MCF 10A (cell line): Measurements from ENCODE around the gene LMAN2L. TPM values are rescaled to one million over a fixed set of nuclear protein-coding genes. Genes with fewer than 3 reads are reported as not detected.

Experiments
- BruUV-seq: library from RNA; stranded (reverse); fragments of 400-500 nt; replicated peaks from 2 replicates; lab custom pipeline; 2021; lab: Mats Ljungman, UMichigan
- CTCF ChIA-PET: fragments of 300-600 bp; sonication (Branson Sonifier 250); formaldehyde crosslinking; extraction: SDS; loops from one replicate; lab custom pipeline; 2021; ENCODE audit warnings: antibody characterized with exemption, inconsistent platforms; lab: Yijun Ruan, JAX
- POLR2A ChIA-PET: fragments of 300-600, 350-650 bp; sonication (Branson Sonifier 250); formaldehyde crosslinking; extraction: SDS; loops from one replicate; lab custom pipeline; 2020; ENCODE audit warnings: antibody characterized with exemption, inconsistent platforms; lab: Yijun Ruan, JAX
- DNase-seq: peaks from one replicate; pipeline ENCODE4 v3.0.0-alpha.2; 2018; ENCODE audit not compliant: unreplicated experiment
- H3K27ac Mint-ChIP-seq: one replicate; pipeline ENCODE4 v1.8.0; 2022; ENCODE audit warnings: mild to moderate bottlenecking, low read depth, mixed read lengths; ENCODE audit not compliant: unreplicated experiment
- H3K27me3 Mint-ChIP-seq: one replicate; pipeline ENCODE4 v1.8.0; 2022; ENCODE audit warnings: mixed read lengths; ENCODE audit not compliant: insufficient read depth, unreplicated experiment
- H3K36me3 Mint-ChIP-seq: one replicate; pipeline ENCODE4 v1.8.0; 2022; ENCODE audit warnings: mild to moderate bottlenecking, moderate library complexity, mixed read lengths; ENCODE audit not compliant: insufficient read depth, unreplicated experiment
- H3K4me1 Mint-ChIP-seq: one replicate; pipeline ENCODE4 v1.8.0; 2022; ENCODE audit warnings: mixed read lengths; ENCODE audit not compliant: insufficient read depth, unreplicated experiment
- H3K4me3 Mint-ChIP-seq: one replicate; pipeline ENCODE4 v1.8.0; 2022; ENCODE audit warnings: mild to moderate bottlenecking, moderate library complexity, mixed read lengths; ENCODE audit not compliant: unreplicated experiment
- H3K9me3 Mint-ChIP-seq: one replicate; pipeline ENCODE4 v1.8.0; 2022; ENCODE audit warnings: mixed read lengths; ENCODE audit not compliant: unreplicated experiment
- intact Hi-C: fragments of 100-400 bp; cut with micrococcal nuclease; formaldehyde crosslinking; loops from 2 replicates; pipeline ENCODE4 v1.14.1; 2022
- total RNA-seq: library from RNA; stranded (reverse); gene quantifications from 2 replicates; pipeline ENCODE4 v1.2.3, GENCODE V29; 2022
- TF ChIP-seq, protein P1 (sequence below): fragments of 200-600 bp; IDR thresholded peaks from one replicate; pipeline ENCODE4 v1.8.0; 2022; ENCODE audit warnings: antibody characterized with exemption, mild to moderate bottlenecking; ENCODE audit not compliant: unreplicated experiment

The LMAN2L gene
- total RNA-seq, 1 experiment from 2014 or later = 6.5 TPM

DNA sequence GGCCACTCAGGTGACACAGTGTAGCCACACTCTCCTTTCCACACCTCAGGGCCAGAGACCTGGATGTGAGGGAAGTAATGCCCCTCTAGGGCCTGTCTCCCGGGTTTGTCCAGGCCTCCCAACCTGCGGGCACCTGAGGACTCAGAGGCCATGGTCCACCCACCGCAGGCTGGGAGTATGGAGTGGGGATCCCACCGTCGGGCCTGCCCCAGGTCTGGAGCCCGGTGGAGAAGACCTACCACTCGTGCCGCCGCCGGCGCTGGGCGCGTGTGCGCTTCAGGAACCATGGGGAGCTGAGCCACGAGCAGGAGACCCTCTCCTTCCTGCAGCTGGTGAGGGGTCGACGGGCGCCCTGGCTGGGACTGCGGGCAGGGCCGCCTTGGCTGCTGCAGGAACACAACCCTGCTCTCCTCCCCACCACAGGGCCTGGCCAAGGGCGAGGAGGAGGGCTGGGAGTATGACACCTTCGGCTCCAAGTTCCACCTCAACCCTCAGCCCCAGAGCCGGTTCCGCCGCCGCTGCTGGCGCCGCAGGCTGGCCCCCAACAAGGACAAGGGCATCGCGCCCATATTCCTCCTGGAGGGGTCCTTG is 48.7 kb downstream of the LMAN2L start:
- DNase-seq = no peak

DNA sequence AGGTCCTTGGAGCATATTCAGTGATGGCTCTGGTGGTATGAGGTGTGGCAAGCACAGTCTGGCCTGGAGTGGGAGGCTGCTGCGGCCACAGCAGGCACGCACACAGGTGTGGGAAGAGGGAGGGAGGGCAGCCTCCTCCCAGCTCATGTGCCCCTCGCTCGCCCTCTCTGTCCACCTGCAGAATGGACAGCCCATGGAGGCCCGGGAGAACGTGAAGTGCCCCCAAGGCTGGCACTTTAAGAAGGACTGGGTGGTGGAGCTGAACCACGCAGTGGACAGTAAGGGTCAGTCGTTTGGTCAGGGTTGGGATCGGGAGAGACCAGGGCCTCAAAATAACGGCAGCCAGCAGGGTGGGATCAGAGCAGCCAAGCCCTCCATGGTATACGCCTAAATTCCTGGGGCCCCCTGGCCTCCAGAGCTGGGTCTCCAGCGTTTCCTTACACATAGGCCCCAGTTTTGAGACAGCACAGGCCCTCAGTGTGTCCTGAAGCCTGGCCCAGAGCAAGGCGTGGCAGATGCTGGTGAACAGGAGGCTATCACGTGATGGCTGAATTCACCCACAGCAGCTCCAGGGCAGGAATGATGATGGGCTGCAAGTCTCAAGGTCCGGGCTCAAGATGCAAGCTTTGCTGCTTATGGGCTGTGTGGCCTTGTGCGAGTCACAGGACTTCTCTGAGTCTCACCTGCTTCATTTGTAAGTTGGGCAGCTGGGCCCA is 49.4 kb downstream of the LMAN2L start:
- no peak for DNase-seq
- Mint-ChIP-seq H3K4me3 (no peak overlapping the region), H3K27ac (no peak overlapping the region), H3K9me3 (no peaks in the 10 kb centered on the region), H3K27me3 (no peaks in the 10 kb centered on the region), H3K36me3 (no peaks in the 10 kb centered on the region), H3K4me1 (no peaks in the 10 kb centered on the region)
- intact Hi-C loops = no loop called here
- ChIA-PET CTCF (interaction anchor here (0.5 kb wide), 1 partner anchor 34 kb away, joined by 4 read pairs; no protein-coding TSS in a partner anchor), POLR2A (no interaction called here)
- BruUV-seq = no TSS peak
- TF ChIP-seq, protein P1, sequence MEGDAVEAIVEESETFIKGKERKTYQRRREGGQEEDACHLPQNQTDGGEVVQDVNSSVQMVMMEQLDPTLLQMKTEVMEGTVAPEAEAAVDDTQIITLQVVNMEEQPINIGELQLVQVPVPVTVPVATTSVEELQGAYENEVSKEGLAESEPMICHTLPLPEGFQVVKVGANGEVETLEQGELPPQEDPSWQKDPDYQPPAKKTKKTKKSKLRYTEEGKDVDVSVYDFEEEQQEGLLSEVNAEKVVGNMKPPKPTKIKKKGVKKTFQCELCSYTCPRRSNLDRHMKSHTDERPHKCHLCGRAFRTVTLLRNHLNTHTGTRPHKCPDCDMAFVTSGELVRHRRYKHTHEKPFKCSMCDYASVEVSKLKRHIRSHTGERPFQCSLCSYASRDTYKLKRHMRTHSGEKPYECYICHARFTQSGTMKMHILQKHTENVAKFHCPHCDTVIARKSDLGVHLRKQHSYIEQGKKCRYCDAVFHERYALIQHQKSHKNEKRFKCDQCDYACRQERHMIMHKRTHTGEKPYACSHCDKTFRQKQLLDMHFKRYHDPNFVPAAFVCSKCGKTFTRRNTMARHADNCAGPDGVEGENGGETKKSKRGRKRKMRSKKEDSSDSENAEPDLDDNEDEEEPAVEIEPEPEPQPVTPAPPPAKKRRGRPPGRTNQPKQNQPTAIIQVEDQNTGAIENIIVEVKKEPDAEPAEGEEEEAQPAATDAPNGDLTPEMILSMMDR = no peak

More for the DNA sequence above, 48.7 kb downstream of the LMAN2L start:
- Mint-ChIP-seq H3K4me1 (no peaks in the 10 kb centered on the region), H3K9me3 (no peaks in the 10 kb centered on the region), H3K4me3 (no peak overlapping the region), H3K27ac (no peak overlapping the region), H3K36me3 (no peaks in the 10 kb centered on the region), H3K27me3 (no peaks in the 10 kb centered on the region)
- CTCF ChIA-PET = interaction anchor here (0.5 kb wide), 1 partner anchor 35 kb away, joined by 4 read pairs; no protein-coding TSS in a partner anchor
- no TSS peak for BruUV-seq
- TF ChIP-seq, protein P1 = no peak
- intact Hi-C loops = no loop called here
- POLR2A ChIA-PET = no interaction called here

DNA sequence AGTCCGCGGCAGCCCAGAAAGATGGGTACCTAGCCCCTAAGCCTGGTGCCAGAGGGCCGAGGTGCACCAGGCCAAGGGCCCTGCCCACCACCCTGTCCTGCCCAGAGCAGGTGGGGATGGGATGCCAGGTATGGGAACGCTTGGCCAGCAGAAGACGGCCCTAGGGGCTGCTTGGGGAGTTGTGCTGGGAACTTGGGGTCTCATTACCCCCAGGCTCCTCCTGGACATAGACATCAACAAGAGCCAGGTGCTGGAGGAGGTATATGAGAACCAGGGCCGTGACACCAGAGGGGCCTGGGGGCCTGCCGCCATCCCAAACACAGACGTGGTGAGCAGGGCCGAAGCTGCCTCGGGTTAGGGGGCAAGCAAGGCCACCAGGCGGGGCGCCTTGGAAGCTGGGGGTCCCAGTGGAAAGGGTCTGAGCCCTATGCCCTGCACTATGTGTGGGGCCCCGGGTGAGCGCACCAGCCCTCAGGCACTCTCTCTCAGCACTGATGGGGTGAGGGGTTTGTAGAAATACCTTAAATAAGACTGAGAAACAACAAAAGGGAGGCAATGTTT is 50.4 kb downstream of the LMAN2L start:
- CTCF ChIA-PET = no interaction called here
- H3K27me3 Mint-ChIP-seq = no peaks in the 10 kb centered on the region
- H3K36me3 Mint-ChIP-seq = no peaks in the 10 kb centered on the region
- no peak overlapping the region for H3K4me3 Mint-ChIP-seq
- DNase-seq = no peak
- H3K27ac Mint-ChIP-seq = no peak overlapping the region
- no peaks in the 10 kb centered on the region for H3K9me3 Mint-ChIP-seq
- no TSS peak for BruUV-seq
- POLR2A ChIA-PET = interaction anchor here (0.6 kb wide), 1 partner anchor 125 kb away, joined by 3 read pairs; no protein-coding TSS in a partner anchor
- TF ChIP-seq, protein P1 = no peak
- intact Hi-C loops = no loop called here
- no peaks in the 10 kb centered on the region for H3K4me1 Mint-ChIP-seq
